Breast epithelium (tissue), 4 donors: ENCODE data around the gene CLEC17A. TPM values are rescaled to one million over a fixed set of nuclear protein-coding genes. Genes with fewer than 3 reads are reported as not detected.

Source experiments
- DNase-seq, 2 donors: peaks; one replicate each; pipeline ENCODE4 v3.0.0-alpha.2; 2019; ENCODE audit warnings: low spot score in 2 of 2
- H3K27ac ChIP-seq, 2 donors: fragments of 200-600 bp; sonication (generic) in 1 of 2; one replicate each; pipeline ENCODE4 v1.5.1; 2016 to 2019; ENCODE audit warnings: mild to moderate bottlenecking in 1 of 2
- H3K27me3 ChIP-seq, 2 donors: fragments of 200-600 bp; sonication (generic) in 1 of 2; one replicate each; pipeline versions ENCODE4 v1.5.1 to v1.6.0; 2017 to 2019; ENCODE audit warnings: control low read depth in 1 of 2, mild to moderate bottlenecking in 1 of 2
- H3K36me3 ChIP-seq: fragments of 200-600 bp; one replicate; pipeline ENCODE4 v1.5.1; 2019
- H3K4me1 ChIP-seq, 2 donors: fragments of 200-600 bp; sonication (generic); one replicate each; pipeline ENCODE4 v1.5.1; 2016 to 2019; ENCODE audit warnings: control low read depth in 1 of 2
- H3K4me3 ChIP-seq, 3 donors: fragments of 200-600 bp; sonication (generic); 1 replicate in 2 of 3; 2 replicates in 1 of 3; pipeline ENCODE4 v1.5.1; 2016 to 2019; ENCODE audit warnings: mild to moderate bottlenecking in 3 of 3, moderate library complexity in 2 of 3
- H3K9me3 ChIP-seq, 2 donors: fragments of 200-600 bp; sonication (generic) in 1 of 2; one replicate each; pipeline ENCODE4 v1.5.1; 2016 to 2019; ENCODE audit warnings: control low read depth in 1 of 2
- CTCF ChIP-seq, 3 donors: fragments of 450-650 bp; IDR thresholded peaks; one replicate each; pipeline ENCODE4 v1.5.1; 2016 to 2017; ENCODE audit warnings: antibody characterized with exemption in 3 of 3, mild to moderate bottlenecking in 3 of 3, moderate library complexity in 3 of 3
- POLR2A ChIP-seq: fragments of 450-650 bp; IDR thresholded peaks from one replicate; pipeline ENCODE4 v1.6.1; 2016; ENCODE audit warnings: antibody characterized with exemption, mild to moderate bottlenecking, moderate library complexity
- POLR2AphosphoS5 ChIP-seq, 3 donors: sonication (generic); formaldehyde crosslinking; IDR thresholded peaks; one replicate each; pipeline ENCODE4 v1.6.1; 2017; ENCODE audit warnings: antibody characterized with exemption in 3 of 3
- intact Hi-C: fragments of 100-400 bp; cut with DNase I; formaldehyde crosslinking; loops from one replicate; pipeline ENCODE4 v1.15.1; 2023; ENCODE audit warnings: low total_unique reads
- total RNA-seq, 3 donors: library from RNA; depleted of rRNA; stranded (reverse); fragments of >200 nt; gene quantifications; one replicate each; pipeline ENCODE4 v1.1.0, GENCODE V29; 2016

CLEC17A gene
- total RNA-seq, 3 donors from 2014 or later = not detected

- TF ChIP-seq CTCF (IDR thresholded peaks at IDR 0.05) (no peak), POLR2A (no peak), POLR2AphosphoS5 (IDR thresholded peaks at IDR 0.05) (no peak)
- intact Hi-C loops = loop anchor here (10.0 kb wide), 1 partner anchor 124 kb away; no protein-coding TSS in a partner anchor
- Histone ChIP-seq H3K36me3 (no peaks in the 10 kb centered on the region), H3K27me3 (no peaks in the 10 kb centered on the region), H3K4me1 (peaks cover 22 to 30% of the 10 kb centered on the region in 2 donors), H3K9me3 (no peaks in the 10 kb centered on the region), H3K27ac (peak overlapping the region; percentile 82 to 92), H3K4me3 (no peak overlapping the region)
- no peak for DNase-seq
Measured at GRCh38 chr19:14560776-14561108, 22.1 kb upstream of the CLEC17A start.

GRCh38 chr19:14561249-14561648 is 21.6 kb upstream of the CLEC17A start:
- Histone ChIP-seq H3K27me3 (no peaks in the 10 kb centered on the region), H3K4me3 (peak overlapping the region in 1 of 3 donors; percentile 50), H3K9me3 (no peaks in the 10 kb centered on the region), H3K27ac (peak overlapping the region; percentile 82 to 92), H3K4me1 (peaks cover 22 to 30% of the 10 kb centered on the region in 2 donors), H3K36me3 (no peaks in the 10 kb centered on the region)
- TF ChIP-seq POLR2AphosphoS5 (IDR thresholded peaks at IDR 0.05) = no peak
- no peak for TF ChIP-seq CTCF (IDR thresholded peaks at IDR 0.05)
- no peak for TF ChIP-seq POLR2A
- intact Hi-C loops = loop anchor here (10.0 kb wide), 1 partner anchor 124 kb away; no protein-coding TSS in a partner anchor
- no peak for DNase-seq

- intact Hi-C loops = loop anchor here (10.0 kb wide), 1 partner anchor 123 kb away; no protein-coding TSS in a partner anchor
- Histone ChIP-seq H3K27ac (peak overlapping the region; percentile 82 to 92), H3K4me1 (peaks cover 18 to 30% of the 10 kb centered on the region in 2 donors), H3K4me3 (peak overlapping the region in 2 of 3 donors; percentile 22 to 50), H3K27me3 (no peaks in the 10 kb centered on the region), H3K9me3 (no peaks in the 10 kb centered on the region), H3K36me3 (no peaks in the 10 kb centered on the region)
- TF ChIP-seq CTCF (IDR thresholded peaks at IDR 0.05) (no peak), POLR2A (no peak), POLR2AphosphoS5 (IDR thresholded peaks at IDR 0.05) (no peak)
- peak in 1 of 2 donors; percentile 62 for DNase-seq
Measured at GRCh38 chr19:14561847-14562351, 21.0 kb upstream of the CLEC17A start.

- DNase-seq = no peak
- H3K27me3 ChIP-seq = no peaks in the 10 kb centered on the region
- TF ChIP-seq POLR2AphosphoS5 (IDR thresholded peaks at IDR 0.05) = no peak
- TF ChIP-seq CTCF (IDR thresholded peaks at IDR 0.05) = no peak
- no peak for TF ChIP-seq POLR2A
- intact Hi-C loops = loop anchor here (10.0 kb wide), 1 partner anchor 122 kb away; no protein-coding TSS in a partner anchor
- peak overlapping the region; percentile 82 to 92 for H3K27ac ChIP-seq
- no peaks in the 10 kb centered on the region for H3K9me3 ChIP-seq
- peaks cover 18 to 30% of the 10 kb centered on the region in 2 donors for H3K4me1 ChIP-seq
- peak overlapping the region in 1 of 3 donors; percentile 50 for H3K4me3 ChIP-seq
- H3K36me3 ChIP-seq = no peaks in the 10 kb centered on the region
Measured at GRCh38 chr19:14562660-14563589, 20.0 kb upstream of the CLEC17A start.

GRCh38 chr19:14563590-14563926 is 19.3 kb upstream of the CLEC17A start:
- H3K36me3 ChIP-seq = no peaks in the 10 kb centered on the region
- peaks cover 18 to 30% of the 10 kb centered on the region in 2 donors for H3K4me1 ChIP-seq
- H3K4me3 ChIP-seq = no peak overlapping the region
- no peaks in the 10 kb centered on the region for H3K27me3 ChIP-seq
- peak overlapping the region; percentile 82 to 92 for H3K27ac ChIP-seq
- TF ChIP-seq POLR2A = no peak
- no peak for TF ChIP-seq POLR2AphosphoS5 (IDR thresholded peaks at IDR 0.05)
- no peak for TF ChIP-seq CTCF (IDR thresholded peaks at IDR 0.05)
- H3K9me3 ChIP-seq = no peaks in the 10 kb centered on the region
- no peak for DNase-seq
- intact Hi-C loops = loop anchor here (10.0 kb wide), 1 partner anchor 121 kb away; no protein-coding TSS in a partner anchor
